A673 (cell line): Measurements from ENCODE around the gene LYPLAL1.
"Not testable (repeated sequence)": the region's sequence is repeated elsewhere in the genome, so short reads cannot be mapped to it uniquely, and the experiment has no call there.

Experiments used
- EZH2 ChIP-seq: fragments of 200-600 bp; sonication (generic); IDR thresholded peaks from 2 replicates; pipeline ENCODE4 v1.6.1; 2017; ENCODE audit warnings: borderline replicate concordance, low read depth, mild to moderate bottlenecking, mixed read lengths, antibody characterized with exemption, low read length; ENCODE audit not compliant: poor library complexity, severe bottlenecking
- TF ChIP-seq, protein P1 (sequence below): fragments of 300-800, 200-600 bp; sonication (generic); conservative IDR thresholded peaks from 2 replicates; pipeline ENCODE4 v1.5.1; 2017; ENCODE audit warnings: low read depth, mild to moderate bottlenecking, antibody characterized with exemption, low read length, moderate library complexity, mixed read lengths

DNA sequence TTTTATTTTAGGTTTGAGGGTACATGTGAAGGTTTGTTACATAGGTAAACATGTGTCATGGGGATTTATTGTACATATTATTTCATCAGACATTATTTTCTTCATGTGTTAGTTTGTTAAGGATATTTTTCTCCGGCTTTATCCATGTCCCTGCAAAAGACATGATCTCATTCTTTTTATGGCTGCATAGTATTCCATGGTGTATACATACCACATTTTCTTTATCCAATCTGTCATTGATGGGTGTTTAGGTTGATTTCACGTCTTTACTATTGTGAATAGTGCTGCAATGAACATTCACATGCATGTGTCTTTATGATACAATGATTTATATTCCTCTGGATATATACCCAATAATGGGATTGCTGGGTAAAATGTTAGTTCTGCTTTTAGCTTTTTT is 76.8 kb downstream of the LYPLAL1 start:
- TF ChIP-seq, protein P1, sequence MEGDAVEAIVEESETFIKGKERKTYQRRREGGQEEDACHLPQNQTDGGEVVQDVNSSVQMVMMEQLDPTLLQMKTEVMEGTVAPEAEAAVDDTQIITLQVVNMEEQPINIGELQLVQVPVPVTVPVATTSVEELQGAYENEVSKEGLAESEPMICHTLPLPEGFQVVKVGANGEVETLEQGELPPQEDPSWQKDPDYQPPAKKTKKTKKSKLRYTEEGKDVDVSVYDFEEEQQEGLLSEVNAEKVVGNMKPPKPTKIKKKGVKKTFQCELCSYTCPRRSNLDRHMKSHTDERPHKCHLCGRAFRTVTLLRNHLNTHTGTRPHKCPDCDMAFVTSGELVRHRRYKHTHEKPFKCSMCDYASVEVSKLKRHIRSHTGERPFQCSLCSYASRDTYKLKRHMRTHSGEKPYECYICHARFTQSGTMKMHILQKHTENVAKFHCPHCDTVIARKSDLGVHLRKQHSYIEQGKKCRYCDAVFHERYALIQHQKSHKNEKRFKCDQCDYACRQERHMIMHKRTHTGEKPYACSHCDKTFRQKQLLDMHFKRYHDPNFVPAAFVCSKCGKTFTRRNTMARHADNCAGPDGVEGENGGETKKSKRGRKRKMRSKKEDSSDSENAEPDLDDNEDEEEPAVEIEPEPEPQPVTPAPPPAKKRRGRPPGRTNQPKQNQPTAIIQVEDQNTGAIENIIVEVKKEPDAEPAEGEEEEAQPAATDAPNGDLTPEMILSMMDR = not testable (repeated sequence)
- not testable (repeated sequence) for TF ChIP-seq EZH2
